ENCODE results near the gene JCAD.
"Not testable (repeated sequence)": the region's sequence is repeated elsewhere in the genome, so short reads cannot be mapped to it uniquely, and the experiment has no call there.

The JCAD gene

DNA sequence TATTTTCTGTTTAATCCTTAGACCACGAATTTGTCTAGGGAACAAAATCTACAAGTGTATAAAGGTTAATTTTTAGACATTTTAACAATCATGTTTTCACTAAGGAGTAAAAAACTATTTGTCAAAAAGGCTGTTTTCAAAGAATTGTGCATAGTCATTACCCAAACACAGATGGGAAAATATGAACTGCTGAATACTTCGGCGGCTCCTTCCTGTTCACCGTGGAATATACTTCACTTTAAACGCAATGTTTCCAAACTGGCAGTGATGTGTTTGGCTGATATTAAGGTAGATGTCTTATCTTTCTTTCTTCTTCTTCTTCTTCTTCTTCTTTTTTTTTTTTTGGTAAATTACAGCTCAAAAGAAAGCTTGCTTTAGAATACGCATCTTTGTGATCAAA lies 41.4 kb downstream of the JCAD start:
- DNase-seq, result no peak

DNA sequence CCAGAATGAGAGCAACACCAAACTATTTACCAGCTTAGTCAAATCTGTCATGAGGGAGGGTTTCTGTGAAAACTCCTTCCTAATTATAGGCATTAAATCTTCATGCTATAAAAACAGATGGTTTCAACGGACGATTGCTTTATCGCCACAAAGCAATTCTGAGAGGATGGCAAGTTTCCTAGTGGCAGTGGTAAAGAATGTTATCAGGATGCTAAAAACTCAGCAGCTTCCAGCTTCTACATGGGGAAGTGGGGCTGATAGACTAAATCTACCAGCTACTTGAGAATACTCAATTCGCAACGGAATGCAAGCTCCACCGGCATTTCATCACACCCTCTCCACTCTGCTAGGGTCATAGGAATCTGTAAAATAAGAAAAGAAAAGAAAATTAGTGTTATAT lies 41.8 kb downstream of the JCAD start:
- no peak for DNase-seq

DNA sequence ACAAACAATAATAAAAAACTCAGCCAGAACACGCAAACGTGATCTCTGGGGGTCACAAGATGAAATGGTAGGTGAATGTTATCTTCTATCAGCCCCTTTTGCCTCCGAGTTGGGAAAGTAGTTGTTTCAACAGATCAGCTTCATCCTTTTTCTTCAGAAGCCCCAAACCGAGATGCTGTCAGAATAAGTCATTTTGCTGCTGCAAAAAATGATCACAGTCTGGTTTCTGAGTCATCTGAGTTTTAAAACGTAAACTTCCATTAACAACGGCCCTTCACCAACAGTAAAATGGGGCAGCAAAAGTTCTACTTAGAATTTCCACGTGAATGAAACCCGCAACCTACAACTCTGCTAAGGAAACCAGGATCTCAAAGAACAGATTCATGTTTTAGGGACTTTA lies 44.9 kb downstream of the JCAD start:
- DNase-seq, result no peak

DNA sequence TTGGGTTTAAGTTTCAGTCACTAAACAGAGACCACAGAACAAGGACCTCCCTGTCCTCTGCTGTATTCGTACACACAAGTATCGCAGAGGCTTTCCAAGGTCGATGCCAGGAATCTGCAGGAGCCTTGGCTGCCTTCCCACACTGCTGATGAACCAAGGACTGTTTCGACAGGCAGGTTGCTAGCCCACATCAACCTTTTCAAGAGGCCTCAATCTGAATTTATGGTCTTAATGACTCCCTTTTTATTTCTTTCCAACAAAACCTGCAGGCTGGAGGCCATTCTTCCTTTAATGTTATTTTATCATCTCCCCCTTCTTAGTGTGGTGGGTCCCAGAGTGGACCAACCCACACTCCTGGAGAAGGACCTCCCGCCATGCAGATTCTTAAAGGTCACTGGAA lies 45.6 kb downstream of the JCAD start:
- no peak for DNase-seq

DNA sequence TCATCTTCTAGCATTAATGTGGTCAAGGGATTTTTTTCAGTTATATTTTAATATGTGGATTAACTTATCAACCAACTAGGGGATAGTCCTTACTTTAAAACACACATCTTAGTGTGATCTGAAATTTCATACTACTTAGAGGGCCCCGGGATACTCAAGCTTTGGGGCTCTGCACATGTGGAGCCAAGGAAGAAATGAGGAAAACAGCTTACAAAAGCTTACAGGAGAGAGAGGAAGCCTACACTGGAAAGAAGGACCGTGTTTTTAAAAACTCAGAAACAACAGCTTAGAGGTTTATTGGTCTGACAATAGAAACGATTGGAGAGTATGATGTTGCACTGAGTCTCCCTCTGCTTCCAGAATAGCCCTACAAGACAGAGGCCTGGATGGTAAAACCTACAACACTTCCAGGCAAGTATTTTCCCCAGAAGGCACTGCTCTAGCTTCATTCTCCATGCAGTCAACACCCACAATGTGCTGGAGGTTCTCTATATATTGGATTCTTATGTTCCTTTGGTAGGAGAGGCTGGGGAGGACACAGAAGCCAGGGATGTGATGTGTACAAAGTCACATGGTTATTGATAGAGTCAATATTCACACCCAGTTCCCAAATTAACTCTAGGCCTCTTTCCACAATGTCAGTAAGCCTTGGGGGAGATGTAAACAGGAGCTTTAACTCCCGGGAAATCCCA lies 47.3 kb downstream of the JCAD start:
- no peak for DNase-seq

DNA sequence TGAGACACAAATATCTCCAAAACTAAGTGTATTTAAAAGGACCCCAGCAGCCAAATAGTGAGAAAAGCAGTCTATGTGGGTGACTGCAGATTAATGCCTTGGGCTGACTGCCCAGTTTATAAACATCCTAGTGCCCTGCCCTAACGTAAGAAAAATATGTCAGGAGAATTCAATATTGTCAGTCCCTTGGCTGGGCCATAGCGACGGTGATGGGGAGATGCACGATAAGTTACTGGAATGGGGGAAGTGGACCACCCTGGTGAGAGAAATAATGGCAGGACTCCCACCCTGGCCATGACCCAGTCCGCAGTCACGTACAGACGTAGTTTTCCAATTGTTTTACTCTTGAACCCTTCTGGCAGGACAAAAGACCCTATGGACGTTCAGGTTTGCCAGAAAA lies 48.0 kb downstream of the JCAD start:
- no peak for DNase-seq

DNA sequence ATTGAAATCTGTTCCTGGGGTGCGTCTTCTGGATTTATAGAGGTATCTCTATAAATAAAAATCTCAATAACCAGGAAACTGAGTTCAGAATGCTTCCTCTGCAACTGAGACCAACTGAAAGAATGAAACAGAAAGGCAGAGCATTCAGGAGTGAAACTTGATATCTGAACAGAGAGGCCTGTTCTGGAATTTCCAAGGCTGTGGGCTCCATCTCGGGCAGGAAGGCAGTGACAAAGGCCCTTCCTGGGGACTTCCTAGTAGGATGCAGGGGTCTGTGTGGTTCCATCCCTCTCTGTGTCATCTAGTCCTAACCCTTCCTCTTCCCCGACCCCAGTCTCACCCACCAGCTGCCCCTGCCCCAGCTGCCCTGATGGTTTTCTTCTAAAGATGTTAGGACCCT lies 52.0 kb downstream of the JCAD start:
- no peak for DNase-seq

DNA sequence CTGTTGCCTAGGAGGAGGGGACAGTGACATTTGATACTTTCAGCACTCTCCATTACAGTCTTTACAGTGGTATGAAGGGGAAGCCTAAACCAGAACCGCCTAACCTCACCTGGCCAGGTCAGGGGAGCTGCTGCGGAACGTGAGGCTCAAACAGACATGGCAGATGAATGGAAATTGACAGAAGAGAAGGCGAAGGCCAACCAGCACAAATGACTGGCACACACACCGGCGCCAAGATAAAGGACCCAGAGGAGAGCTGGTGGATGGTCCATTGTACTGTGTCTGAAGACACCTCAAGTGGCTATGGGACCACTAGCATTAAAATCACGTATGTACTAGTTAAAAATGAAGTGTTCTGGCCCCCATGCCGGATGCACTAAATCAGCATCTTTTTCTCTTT lies 53.0 kb downstream of the JCAD start:
- DNase-seq, result no peak

DNA sequence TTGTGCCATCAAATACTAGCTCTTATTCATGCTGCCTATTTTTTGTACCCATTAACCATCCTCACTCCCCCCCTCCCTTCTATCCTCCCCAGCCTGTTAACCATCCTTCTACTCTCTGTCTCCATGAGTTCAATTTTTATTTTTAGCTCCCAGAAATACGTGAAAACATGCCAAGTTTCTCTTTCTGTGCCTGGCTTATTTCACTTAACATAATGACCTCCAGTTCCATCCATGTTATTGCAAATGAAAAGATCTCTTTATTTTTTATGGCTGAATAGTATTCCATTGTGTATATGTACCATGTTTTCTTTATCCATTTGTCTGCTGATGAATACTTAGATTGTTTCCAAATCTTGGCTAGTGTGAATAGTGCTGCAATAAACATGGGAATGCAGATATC lies 54.3 kb downstream of the JCAD start:
- DNase-seq, result not testable (repeated sequence)

DNA sequence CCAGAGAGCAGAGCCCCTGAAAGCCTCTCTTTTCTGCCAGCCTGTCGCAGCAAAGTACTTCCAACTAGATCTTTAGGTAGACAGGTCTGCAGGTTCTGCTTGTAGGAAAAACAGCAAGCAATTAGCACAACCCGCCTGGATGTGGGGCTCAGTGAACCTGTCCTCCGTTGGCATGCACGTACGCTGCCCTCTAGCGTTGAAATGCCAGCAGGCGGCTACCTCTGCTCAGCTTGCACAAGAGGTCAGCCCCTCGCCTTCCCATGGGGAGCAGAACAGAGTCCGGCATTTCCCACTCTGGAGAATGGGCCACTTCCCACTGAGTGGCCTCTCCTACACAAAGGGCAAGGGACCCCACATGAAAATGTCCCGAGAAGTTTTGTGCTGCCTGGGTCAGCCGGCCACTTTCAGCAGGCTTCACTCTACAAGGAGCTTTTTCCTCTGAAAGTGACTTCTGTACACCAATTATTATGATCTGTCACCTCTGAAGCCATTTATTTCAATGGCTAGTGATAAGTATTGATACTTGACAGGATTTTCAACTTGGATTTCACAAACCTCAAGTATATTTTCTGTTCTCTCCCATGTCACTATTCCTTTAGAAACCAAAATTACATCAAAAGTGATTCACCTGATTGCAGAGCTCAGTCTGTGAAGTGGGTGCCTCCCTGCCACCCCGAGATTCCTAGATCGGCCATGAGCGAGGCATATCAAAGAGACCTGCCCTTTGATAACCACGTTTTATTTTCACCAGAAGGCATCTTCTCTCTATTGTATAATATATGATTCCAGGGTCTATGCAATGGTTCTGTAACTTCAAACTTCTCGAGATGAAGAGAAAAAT lies 56.7 kb downstream of the JCAD start:
- DNase-seq, result peak; percentile 63

DNA sequence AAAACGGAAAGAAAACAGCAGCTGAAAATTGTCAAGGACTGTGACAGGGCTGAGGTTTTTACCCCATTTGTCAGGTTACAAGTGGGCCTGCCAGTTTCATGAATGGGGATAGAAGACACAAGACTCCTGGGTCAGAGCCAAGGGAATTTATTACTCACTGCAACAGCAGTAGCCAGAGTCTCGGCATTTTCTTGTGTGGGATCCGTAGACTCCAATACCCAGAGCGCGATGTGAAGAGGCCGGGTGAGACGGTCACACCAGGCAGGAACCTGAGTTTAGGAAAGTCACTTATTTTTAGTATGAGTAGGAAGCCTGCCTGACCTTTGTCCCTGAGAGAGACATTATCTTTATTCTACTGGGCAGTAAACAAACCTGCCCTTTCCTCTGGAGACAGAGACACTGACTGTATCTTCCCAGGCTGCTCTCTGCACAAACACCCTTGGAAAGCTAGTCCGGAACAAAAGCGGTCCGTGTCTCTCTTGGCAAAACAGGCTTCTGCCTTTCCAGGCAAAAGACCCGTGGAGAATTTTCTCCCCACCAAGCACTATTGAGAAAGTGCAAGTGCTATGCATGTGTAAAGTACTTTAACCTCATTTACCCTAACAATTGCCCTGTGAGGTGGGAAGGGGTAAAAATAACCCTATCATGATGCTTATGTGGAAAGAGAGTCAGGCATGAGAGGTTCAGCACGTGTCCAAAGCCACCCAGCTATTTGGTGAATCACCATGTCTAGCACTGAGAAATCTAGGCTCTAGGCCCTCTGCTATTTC lies 58.4 kb downstream of the JCAD start:
- DNase-seq, result no peak

DNA sequence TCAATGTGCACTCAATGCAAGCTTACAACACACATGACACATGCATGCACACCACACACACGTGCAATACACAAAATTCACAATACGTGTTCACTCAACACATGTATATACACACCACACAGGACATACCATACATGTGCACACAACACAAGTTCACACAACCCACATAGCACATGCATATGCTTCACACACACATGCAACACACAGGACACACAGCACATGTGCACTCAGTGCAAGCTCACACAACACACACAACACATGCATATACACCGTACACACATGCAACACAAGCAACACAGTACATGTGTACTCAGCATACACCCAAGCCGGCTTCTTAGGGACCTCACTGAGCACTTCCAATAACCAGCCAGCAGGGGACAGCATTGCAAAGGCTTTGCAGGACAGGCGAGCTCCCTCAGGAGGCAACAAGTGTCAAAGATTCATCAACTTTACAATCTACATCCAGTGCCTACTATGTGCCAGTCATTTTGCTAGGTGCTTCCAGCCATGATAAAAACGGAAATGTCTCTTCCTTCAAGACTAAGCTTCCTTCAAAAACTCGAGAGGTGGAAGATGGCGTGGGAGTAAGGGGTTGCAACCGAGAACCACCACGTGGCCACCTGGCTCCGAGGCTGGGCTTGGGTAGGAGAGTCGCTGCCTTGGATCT lies 61.1 kb downstream of the JCAD start:
- peak; percentile 71 for DNase-seq

DNA sequence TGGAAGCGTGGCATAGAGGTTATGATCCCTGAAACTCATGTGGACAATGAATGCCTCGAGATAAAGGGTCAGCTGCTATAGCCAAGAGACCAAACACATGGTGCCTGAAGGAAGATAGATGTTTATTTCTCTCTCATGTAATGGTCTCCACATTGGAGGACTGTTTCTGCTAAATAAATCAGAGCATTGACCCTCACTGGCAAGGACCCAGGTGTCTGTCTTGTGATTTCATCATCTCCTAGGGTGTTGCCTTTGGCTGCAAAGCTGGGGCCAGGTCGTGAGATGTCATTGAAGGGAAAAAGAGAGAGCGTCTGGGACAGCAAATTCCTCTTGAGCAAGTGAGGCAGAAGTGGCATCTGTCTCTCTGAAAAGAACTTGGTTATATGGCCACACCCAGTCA lies 64.6 kb downstream of the JCAD start:
- no peak for DNase-seq

DNA sequence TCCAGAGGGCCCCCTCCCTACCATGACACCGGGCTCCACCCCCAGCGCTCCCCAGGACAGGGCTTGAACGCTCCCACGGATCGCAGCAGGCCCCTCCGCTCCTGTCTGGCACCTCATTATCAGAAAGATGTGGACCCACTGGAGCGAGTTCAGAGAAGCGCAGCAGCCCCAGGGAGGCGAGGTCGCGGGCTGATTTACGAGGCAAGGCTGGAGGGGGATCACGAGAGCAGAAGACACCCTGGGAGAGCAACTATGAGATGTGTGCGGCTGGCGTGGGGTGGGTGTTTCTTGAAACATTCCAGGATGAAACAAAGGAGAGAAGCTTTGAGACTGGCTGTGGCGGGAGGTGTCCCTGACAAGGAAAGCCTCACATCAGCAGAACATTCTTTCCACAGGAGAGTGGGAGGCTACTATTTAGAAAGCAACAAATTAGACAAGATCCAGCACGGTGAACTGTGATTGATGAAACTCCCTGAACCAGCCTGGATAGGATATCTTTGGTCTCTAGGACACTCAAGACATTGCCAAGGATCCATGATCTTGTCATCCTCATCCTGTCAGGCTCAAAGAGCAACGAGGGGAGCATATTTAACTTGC lies 66.0 kb downstream of the JCAD start:
- DNase-seq, result no peak

DNA sequence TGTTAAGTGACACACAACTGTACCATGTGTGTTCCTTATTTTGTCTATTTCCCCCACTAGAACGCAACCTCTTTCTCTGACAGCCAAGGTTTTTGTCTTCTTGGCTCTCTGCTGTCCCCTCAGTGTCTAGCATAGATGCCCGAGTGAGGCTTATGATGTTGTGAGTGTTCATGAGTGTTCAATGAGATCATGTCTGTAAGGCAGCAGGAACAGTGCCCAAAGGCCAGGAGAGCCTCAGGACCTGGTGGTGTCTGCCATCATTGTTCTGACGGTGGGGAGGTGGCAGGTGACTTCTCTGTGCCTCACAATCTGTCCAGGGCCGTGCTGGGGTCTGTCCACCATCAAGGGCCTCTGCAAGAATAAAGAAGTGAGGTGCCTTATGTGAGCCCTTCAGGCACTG lies 66.5 kb downstream of the JCAD start:
- DNase-seq, result no peak

DNA sequence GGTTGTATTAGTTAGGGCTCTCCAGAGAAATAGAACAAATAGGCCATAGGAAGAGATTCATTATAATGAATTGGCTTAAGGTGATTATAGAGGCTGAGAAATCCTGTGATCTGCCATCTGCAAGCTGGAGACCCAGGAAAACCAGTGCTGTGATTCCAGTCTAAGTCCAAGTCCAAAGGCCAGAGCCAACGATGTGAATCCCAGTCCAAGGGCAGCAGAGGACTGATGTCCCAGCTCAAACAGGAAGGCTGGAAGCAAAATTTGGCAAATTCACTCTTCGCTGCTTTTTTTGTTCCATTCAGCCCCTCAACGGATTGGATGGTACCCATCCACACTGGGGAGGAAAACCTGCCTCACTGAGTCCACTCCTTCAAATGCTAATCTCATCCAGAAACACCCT lies 68.0 kb downstream of the JCAD start:
- DNase-seq, result no peak

DNA sequence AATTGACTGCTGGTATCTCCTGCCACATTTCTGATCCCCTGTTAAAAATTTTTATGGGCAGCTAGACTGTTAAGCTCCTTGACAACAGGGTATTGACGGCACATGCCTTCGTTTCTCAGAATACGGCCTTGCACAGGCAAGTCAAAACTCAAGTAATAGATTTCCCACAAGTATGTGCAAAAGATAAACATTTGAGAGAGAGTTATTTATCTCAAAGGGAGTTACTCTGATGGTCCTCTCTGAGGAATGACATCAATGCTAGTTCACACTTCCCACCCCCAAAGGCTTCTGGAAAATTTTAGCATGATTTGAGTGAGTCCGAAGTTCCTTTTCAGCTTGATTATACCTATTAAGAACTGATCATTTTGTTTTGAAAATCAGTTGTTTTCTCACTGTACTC lies 71.9 kb downstream of the JCAD start:
- no peak for DNase-seq

DNA sequence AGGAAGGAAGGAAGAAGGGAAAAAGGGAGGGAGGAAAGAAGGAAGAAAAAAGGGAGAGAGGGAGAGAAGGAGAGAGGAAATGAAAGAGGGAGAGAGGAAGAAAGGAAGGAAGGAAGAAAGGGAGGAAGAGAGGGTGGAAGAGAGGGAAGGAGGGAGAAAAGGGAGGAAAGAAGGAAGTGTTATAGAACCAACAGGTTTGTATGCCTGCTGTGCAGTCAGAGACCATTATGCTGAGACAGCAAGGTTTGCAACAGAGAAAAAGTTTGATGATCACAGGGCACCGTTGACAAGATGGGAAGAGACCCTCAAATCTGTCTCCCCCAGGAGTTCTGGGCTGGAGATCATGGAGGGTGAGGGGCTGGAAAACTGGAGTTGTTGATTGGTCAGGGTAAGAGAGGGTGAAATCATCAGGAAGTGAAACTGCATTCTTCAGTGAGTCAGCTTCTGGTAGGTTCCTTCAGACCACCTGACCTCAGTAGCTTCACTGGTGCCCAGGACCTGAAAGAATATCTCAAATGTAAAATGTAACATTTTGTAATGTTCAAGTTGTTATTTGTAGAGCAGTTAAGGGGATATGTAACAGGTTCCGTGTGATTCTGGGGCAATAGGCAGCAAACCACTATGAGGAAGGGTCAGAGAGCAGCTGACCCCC lies 76.3 kb downstream of the JCAD start:
- no peak for DNase-seq

DNA sequence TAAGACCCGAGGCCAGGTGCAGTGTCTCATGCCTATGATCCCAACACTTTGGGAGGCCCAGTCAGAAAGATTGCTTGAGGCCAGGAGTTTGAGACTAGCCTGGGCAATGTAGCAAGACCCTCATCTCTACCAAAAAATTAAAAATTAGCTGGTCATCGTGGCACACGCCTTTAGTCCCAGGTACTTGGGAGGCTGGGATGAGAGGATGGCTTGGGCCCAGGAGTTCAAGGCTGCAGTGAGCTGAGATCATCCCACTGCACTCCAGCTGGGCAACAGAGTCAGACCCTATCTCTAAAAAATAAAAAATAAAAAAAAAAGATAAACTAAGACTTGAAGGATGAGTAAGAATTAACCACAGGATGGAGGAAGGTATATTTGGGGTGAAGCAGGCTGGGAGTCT lies 77.9 kb downstream of the JCAD start:
- no peak for DNase-seq

DNA sequence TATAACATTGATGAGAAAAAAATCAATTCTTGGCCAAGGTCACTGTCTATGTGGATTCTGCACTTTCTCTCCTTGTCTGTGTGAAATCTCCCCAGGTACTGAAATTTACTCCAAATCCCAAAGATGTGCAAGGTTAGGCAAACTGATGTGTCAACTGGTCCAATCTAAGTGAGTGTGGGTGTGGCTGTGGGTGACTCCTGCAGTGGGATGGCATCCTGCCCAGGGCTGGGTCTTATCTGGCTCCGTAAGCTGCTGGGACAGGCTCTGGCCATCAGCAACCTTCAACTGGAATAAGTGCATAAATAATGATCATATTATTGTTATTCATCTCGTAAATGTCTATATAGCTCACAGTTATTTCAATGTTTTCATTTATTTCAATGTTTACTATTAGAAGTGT lies 79.3 kb downstream of the JCAD start:
- no peak for DNase-seq

DNA sequence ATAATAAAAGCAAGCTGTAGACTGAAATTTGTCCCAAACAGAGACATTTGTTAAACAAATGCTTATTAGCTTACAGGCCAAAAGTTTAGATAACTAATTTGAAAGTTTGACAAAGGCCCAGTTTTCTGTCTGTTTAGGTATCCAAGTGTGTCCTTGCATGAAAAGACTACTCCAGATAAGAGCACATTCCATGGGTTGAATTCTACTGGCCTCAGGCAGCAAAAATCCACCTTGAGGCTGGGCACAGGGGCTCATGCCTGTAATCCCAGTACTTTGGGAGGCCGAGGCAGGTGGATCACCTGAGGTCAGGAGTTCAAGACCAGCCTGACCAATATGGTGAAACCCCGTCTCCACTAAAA lies 80.0 kb downstream of the JCAD start:
- DNase-seq, result not testable (repeated sequence)

DNA sequence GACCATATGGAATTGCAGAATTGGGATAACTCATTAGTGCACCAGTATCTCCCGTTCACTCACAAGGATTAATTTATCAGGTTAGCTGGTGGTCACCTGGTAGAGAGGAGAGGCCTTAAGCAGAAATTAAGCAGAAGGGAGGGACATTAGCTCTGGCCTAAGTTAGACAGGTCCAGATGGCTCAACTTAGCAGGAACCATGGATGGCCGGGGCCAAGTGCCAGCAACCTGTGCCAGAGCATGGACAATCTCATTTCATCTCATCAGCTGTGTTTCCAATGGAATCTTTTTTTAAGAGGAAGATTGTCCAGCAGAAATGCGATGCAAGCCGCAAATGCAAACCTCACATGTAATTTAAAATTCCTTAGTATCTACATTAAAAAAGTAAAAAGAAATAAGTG lies 82.2 kb downstream of the JCAD start:
- no peak for DNase-seq

DNA sequence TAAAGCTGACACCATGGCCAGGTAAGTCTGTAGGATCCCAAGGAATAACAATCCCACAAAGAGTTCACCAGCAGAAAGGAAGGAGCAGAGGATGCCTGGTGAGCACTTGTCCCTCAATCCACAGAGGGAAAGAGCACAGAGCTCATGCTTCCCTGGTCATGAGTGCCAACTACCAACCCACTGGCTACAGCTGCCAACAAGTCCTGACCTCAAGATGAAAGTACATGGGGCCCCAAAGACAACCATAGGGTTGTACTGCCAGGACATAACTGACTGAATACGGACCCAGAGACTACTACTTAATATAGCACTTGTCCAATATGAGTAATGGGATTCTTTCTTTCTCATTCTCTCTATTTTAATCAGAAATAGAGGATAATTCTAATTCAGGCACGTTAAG lies 83.3 kb downstream of the JCAD start:
- DNase-seq, result no peak
